Tibial artery (tissue), 4 donors: ENCODE data around the gene TLE2.
A peak's percentile ranks its signal among the peaks of the same experiment; 100 is the strongest.

Experiments
- DNase-seq, 2 donors: peaks; one replicate each; pipeline ENCODE4 v3.0.0-alpha.2; 2019
- H3K27ac ChIP-seq, 2 donors: fragments of 200-600 bp; sonication (generic) in 1 of 2; 1 replicate in 1 of 2; 2 replicates in 1 of 2; pipeline ENCODE4 v1.5.1; 2018 to 2019; ENCODE audit warnings: mild to moderate bottlenecking in 1 of 2
- H3K27me3 ChIP-seq, 2 donors: fragments of 200-600 bp; sonication (generic) in 1 of 2; one replicate each; pipeline versions ENCODE4 v1.5.1 to v1.6.0; 2016 to 2019
- H3K36me3 ChIP-seq, 3 donors: fragments of 200-600 bp; sonication (generic) in 2 of 3; one replicate each; pipeline ENCODE4 v1.5.1; 2016 to 2019; ENCODE audit warnings: mild to moderate bottlenecking in 2 of 3
- H3K4me1 ChIP-seq, 4 donors: fragments of 200-600 bp; sonication (generic) in 2 of 4; 1 replicate in 3 of 4; 2 replicates in 1 of 4; pipeline ENCODE4 v1.5.1; 2016 to 2019
- H3K4me3 ChIP-seq, 2 donors: fragments of 200-600 bp; sonication (generic) in 1 of 2; 1 replicate in 1 of 2; 2 replicates in 1 of 2; pipeline ENCODE4 v1.5.1; 2018 to 2019; ENCODE audit warnings: mild to moderate bottlenecking in 2 of 2
- H3K9me3 ChIP-seq, 3 donors: fragments of 200-600 bp; sonication (generic) in 1 of 3; one replicate each; pipeline ENCODE4 v1.5.1; 2016 to 2019
- CTCF ChIP-seq, 2 experiments: fragments of 200-600 bp in 1 of 2; fragments of 450-650 bp in 1 of 2; IDR thresholded peaks; one replicate each; pipeline ENCODE4 v1.5.1; 2017 to 2019; ENCODE audit warnings: antibody characterized with exemption in 2 of 2, mild to moderate bottlenecking in 1 of 2, moderate library complexity in 1 of 2
- intact Hi-C: fragments of 100-400 bp; cut with DNase I; formaldehyde crosslinking; loops from one replicate; pipeline ENCODE4 v1.15.0; 2023; ENCODE audit warnings: low total_unique reads

Gene TLE2

GRCh38 chr19:3047496-3048189 lies 18.6 kb upstream of the TLE2 start:
- Histone ChIP-seq H3K9me3 (no peaks in the 10 kb centered on the region), H3K4me3 (peak overlapping the region; percentile 39 to 59), H3K4me1 (peaks cover 0 to 22% (median 10%) of the 10 kb centered on the region in 4 donors), H3K27ac (peak overlapping the region; percentile 37 to 67), H3K27me3 (peaks cover 0 to 14% of the 10 kb centered on the region in 2 donors), H3K36me3 (no peaks in the 10 kb centered on the region)
- peak; percentile 92 to 97 for DNase-seq
- TF ChIP-seq CTCF (IDR thresholded peaks at IDR 0.05): no peak
- intact Hi-C loops: no loop called here

DNA sequence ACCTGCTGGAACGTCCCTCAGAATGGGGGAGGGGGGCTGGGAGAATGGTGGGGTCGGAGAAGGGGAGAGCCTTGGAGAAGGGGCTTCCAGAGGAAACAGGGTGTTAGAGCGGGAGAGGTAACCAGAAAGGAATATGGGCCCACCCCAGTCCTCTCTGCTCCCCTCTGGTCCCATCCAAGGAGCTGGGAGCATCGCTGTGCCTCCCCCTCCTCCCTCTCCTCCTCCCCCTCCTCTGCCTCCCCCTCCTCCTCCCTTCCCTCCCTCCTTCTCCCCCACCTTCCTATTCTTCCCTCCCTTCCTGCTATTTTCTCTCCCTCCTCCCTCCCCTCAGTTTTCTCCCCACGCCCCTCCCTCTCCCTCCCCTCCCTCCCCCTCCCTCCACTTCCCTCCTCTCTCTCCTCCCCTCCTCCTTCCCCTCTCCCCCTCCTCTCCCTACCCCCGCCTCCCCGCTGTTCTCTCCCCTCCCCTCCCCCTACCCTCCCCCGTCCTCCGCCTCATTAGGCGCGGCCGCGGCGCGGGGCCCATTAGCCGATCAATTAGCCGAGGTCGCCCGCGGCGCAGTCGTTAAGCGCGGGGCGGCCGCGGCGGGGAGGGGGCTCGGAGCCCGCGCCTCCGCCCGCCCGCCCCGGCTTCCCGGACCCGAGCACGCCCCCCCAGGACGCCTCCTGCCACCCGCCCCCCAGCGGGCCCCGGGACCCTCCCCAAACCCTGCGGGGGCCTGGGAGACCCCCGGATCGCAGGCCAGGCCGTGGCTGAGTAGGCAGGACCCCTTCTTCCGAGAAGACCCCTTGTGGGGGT lies 17.8 kb upstream of the TLE2 start:
- Histone ChIP-seq H3K27me3 (peaks cover 0 to 21% of the 10 kb centered on the region in 2 donors), H3K36me3 (no peaks in the 10 kb centered on the region), H3K4me3 (peak overlapping the region; percentile 39 to 59), H3K4me1 (peaks cover 0 to 29% (median 11%) of the 10 kb centered on the region in 4 donors), H3K9me3 (no peaks in the 10 kb centered on the region), H3K27ac (peak overlapping the region; percentile 37 to 67)
- intact Hi-C loops: no loop called here
- no peak for DNase-seq
- TF ChIP-seq CTCF (IDR thresholded peaks at IDR 0.05): no peak

DNA sequence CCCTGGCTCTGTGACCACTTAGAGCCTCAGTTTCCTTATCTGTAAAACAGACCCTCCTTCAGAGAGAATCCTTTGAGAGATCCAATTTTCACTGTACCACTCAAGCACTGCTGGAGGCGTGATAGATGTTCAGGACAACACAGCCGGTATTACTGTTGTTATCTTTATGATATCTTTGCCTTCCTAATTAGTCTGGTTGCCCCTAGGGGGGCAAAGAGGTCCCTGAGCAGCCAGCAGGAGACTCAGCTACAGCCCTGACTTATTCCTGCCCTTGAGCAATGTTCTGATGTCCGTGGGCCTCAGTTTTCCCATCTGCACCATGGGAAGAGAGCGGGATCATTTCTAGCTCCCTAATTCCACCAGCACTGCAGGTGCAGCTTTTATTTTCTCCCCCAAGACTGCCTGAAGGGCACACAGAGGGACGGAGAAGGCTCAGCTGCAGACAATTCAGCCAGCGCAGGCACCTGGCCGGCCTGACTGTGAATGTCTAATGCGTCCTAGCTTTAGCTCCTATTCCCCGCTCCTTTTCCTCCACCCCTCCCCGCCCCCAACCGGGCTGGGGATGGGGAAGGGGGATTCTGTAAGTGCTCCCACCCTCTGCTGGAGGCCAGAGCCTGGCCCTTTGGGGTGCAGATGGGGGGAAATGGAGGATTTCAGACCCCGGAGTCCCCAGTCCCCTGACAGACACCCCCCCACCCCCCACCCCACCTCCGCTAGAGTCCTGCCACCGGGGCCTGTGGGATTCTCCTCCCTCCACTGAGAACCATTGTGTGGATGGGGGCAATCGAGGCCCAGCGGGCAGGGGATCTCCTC lies 17.0 kb upstream of the TLE2 start:
- Histone ChIP-seq H3K36me3 (no peaks in the 10 kb centered on the region), H3K27me3 (peaks cover 0 to 29% of the 10 kb centered on the region in 2 donors), H3K4me3 (no peak overlapping the region), H3K4me1 (peaks cover 0 to 32% (median 11%) of the 10 kb centered on the region in 4 donors), H3K9me3 (no peaks in the 10 kb centered on the region), H3K27ac (peak overlapping the region in 1 of 2 donors; percentile 67)
- intact Hi-C loops: no loop called here
- DNase-seq: no peak
- TF ChIP-seq CTCF (IDR thresholded peaks at IDR 0.05): no peak

DNA sequence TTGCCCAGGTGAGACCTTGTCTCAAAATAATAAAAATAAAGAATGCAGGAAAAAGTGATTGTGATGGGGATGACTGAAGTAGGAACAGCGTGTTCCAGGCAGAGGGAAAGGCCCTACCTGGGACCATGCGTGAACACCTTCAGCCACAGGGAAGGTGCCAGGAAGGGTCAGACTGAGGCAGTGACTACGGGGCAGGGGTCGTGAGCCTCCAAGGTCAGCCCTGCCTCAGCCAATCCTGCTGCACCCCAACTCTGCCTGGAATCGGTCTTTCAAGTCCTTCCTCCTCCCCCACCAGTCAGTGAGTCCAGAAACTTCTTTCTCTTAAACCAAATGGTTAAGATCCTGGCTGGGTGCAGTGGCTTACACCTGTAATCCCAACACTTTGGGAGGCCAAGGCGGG lies 16.1 kb upstream of the TLE2 start:
- Histone ChIP-seq H3K9me3 (no peaks in the 10 kb centered on the region), H3K36me3 (no peaks in the 10 kb centered on the region), H3K4me3 (no peak overlapping the region), H3K4me1 (peaks cover 0 to 32% (median 11%) of the 10 kb centered on the region in 4 donors), H3K27ac (no peak overlapping the region), H3K27me3 (peaks cover 0 to 30% of the 10 kb centered on the region in 2 donors)
- no peak for DNase-seq
- no peak for TF ChIP-seq CTCF (IDR thresholded peaks at IDR 0.05)
- intact Hi-C loops: no loop called here

GRCh38 chr19:3042621-3043267 lies 13.7 kb upstream of the TLE2 start:
- H3K9me3 ChIP-seq: no peaks in the 10 kb centered on the region
- H3K4me1 ChIP-seq: peaks cover 0 to 27% (median 9%) of the 10 kb centered on the region in 4 donors
- H3K4me3 ChIP-seq: no peak overlapping the region
- no peaks in the 10 kb centered on the region for H3K36me3 ChIP-seq
- intact Hi-C loops: no loop called here
- TF ChIP-seq CTCF (IDR thresholded peaks at IDR 0.05): no peak
- peaks cover 0 to 24% of the 10 kb centered on the region in 2 donors for H3K27me3 ChIP-seq
- no peak overlapping the region for H3K27ac ChIP-seq
- DNase-seq: no peak
